ENCODE results near the gene ISOC1.

The ISOC1 gene

GRCh38 chr5:129094087-129094923 lies at the start of gene ISOC1:
TSS of gene ISOC1 (plus strand) at chr5:129094749. CDS start at chr5:129094767, 18 bp downstream.
- DNase-seq (ENCODE audit: low read depth in 2 of 2): peak; percentile 85

- no peak for DNase-seq (ENCODE audit: low read depth in 2 of 2)
These were observed 48.4 kb upstream of the ISOC1 start for GRCh38 chr5:129046151-129046550.

- no peak for DNase-seq (ENCODE audit: low read depth in 2 of 2)
These were observed 46.0 kb upstream of the ISOC1 start for GRCh38 chr5:129048509-129048908.

- DNase-seq (ENCODE audit: low read depth in 2 of 2): no peak
These were observed 45.3 kb upstream of the ISOC1 start for GRCh38 chr5:129049126-129049799.

- no peak for DNase-seq (ENCODE audit: low read depth in 2 of 2)
These were observed 43.3 kb upstream of the ISOC1 start for GRCh38 chr5:129051283-129051682.

- no peak for DNase-seq (ENCODE audit: low read depth in 2 of 2)
These were observed 41.1 kb upstream of the ISOC1 start for GRCh38 chr5:129053438-129053837.

GRCh38 chr5:129057329-129057728 lies 37.2 kb upstream of the ISOC1 start:
- no peak for DNase-seq (ENCODE audit: low read depth in 2 of 2)

- DNase-seq (ENCODE audit: low read depth in 2 of 2): no peak
These were observed 32.7 kb upstream of the ISOC1 start for GRCh38 chr5:129061849-129062248.

- no peak for DNase-seq (ENCODE audit: low read depth in 2 of 2)
These were observed 31.0 kb upstream of the ISOC1 start for GRCh38 chr5:129063483-129064113.

GRCh38 chr5:129065721-129066120 lies 28.8 kb upstream of the ISOC1 start:
- DNase-seq (ENCODE audit: low read depth in 2 of 2): no peak

GRCh38 chr5:129067745-129068144 lies 26.8 kb upstream of the ISOC1 start:
- no peak for DNase-seq (ENCODE audit: low read depth in 2 of 2)

- DNase-seq (ENCODE audit: low read depth in 2 of 2): no peak
These were observed 25.3 kb upstream of the ISOC1 start for GRCh38 chr5:129069292-129069691.

- no peak for DNase-seq (ENCODE audit: low read depth in 2 of 2)
These were observed 21.4 kb upstream of the ISOC1 start for GRCh38 chr5:129073111-129073510.

- DNase-seq (ENCODE audit: low read depth in 2 of 2): no peak
These were observed 19.6 kb upstream of the ISOC1 start for GRCh38 chr5:129074903-129075302.

GRCh38 chr5:129077433-129078075 lies 17.0 kb upstream of the ISOC1 start:
- no peak for DNase-seq (ENCODE audit: low read depth in 2 of 2)

- no peak for DNase-seq (ENCODE audit: low read depth in 2 of 2)
These were observed 16.3 kb upstream of the ISOC1 start for GRCh38 chr5:129078247-129078646.

- no peak for DNase-seq (ENCODE audit: low read depth in 2 of 2)
These were observed 15.9 kb upstream of the ISOC1 start for GRCh38 chr5:129078660-129079059.

GRCh38 chr5:129079496-129079895 lies 15.1 kb upstream of the ISOC1 start:
- DNase-seq (ENCODE audit: low read depth in 2 of 2): no peak

- no peak for DNase-seq (ENCODE audit: low read depth in 2 of 2)
These were observed 13.8 kb upstream of the ISOC1 start for GRCh38 chr5:129080766-129081165.

GRCh38 chr5:129082225-129083136 lies 12.1 kb upstream of the ISOC1 start:
- no peak for DNase-seq (ENCODE audit: low read depth in 2 of 2)

Measured in stimulated activated CD4-positive, alpha-beta T cell treated with anti-CD3 and anti-CD28 coated beads, Interleukin-12 subunit alpha, Interleukin-12 subunit beta, amount 100 ng/mL, for 24 hours (primary cell).